Keratinocyte (primary cell): ENCODE results near the gene PPP1R37. TPM values are rescaled to one million over a fixed set of nuclear protein-coding genes. Genes with fewer than 3 reads are reported as not detected.

Source experiments
- DNase-seq: peaks from one replicate; pipeline ENCODE4 v3.0.0-alpha.2; 2011; ENCODE audit warnings: low read depth, missing footprints, low spot score
- FAIRE-seq: peaks from 2 replicates; lab custom pipeline; 2011; peaks lifted over from hg19 to GRCh38; lab: Jason Lieb, UNC
- H2AFZ ChIP-seq: 2 replicates; pipeline ENCODE4 v1.6.0; 2012; ENCODE audit warnings: low read length, control low read depth, inconsistent platforms; ENCODE audit not compliant: control insufficient read depth
- H3K27ac ChIP-seq: 2 replicates; pipeline ENCODE4 v1.5.1; 2011; ENCODE audit warnings: low read length; ENCODE audit not compliant: control insufficient read depth, insufficient read depth
- H3K27me3 ChIP-seq: 3 replicates; pipeline ENCODE4 v1.6.0; 2011; ENCODE audit warnings: low read length; ENCODE audit not compliant: control insufficient read depth, insufficient read depth; ENCODE audit errors: extremely low read depth
- H3K36me3 ChIP-seq, 2 experiments: 2 replicates in 1 of 2; 3 replicates in 1 of 2; pipeline ENCODE4 v1.5.1; 2011; ENCODE audit warnings: low read length in 2 of 2, mild to moderate bottlenecking in 1 of 2; ENCODE audit not compliant: control insufficient read depth in 2 of 2, insufficient read depth in 2 of 2; ENCODE audit errors: extremely low read depth in 1 of 2
- H3K4me1 ChIP-seq: 3 replicates; pipeline ENCODE4 v1.5.1; 2011; ENCODE audit warnings: low read length; ENCODE audit not compliant: control insufficient read depth, insufficient read depth; ENCODE audit errors: extremely low read depth
- H3K4me2 ChIP-seq: 3 replicates; pipeline ENCODE4 v1.6.0; 2011; ENCODE audit warnings: low read depth, low read length; ENCODE audit not compliant: control insufficient read depth, insufficient read depth; ENCODE audit errors: extremely low read depth
- H3K4me3 ChIP-seq, 3 experiments: fragments of 200-600 bp in 1 of 3; sonication (generic) in 1 of 3; 2 replicates in 2 of 3; 3 replicates in 1 of 3; pipeline ENCODE4 v1.5.1; 2011 to 2016; ENCODE audit warnings: low read length in 3 of 3, mild to moderate bottlenecking in 3 of 3, control low read depth in 2 of 3, inconsistent platforms in 1 of 3, low read depth in 1 of 3, mixed read lengths in 1 of 3, mixed run types in 1 of 3, moderate library complexity in 1 of 3; ENCODE audit not compliant: control insufficient read depth in 2 of 3, insufficient read depth in 2 of 3; ENCODE audit errors: extremely low read depth in 1 of 3
- H3K79me2 ChIP-seq: 2 replicates; pipeline ENCODE4 v1.6.0; 2012; ENCODE audit warnings: low read length; ENCODE audit not compliant: control insufficient read depth, insufficient read depth
- H3K9ac ChIP-seq: 3 replicates; pipeline ENCODE4 v1.6.0; 2011; ENCODE audit warnings: low read length; ENCODE audit not compliant: control insufficient read depth, insufficient read depth; ENCODE audit errors: extremely low read depth
- H3K9me1 ChIP-seq: 3 replicates; pipeline ENCODE4 v1.6.0; 2011; ENCODE audit warnings: low read length; ENCODE audit not compliant: control insufficient read depth, insufficient read depth; ENCODE audit errors: extremely low read depth
- H3K9me3 ChIP-seq: 2 replicates; pipeline ENCODE4 v1.5.1; 2012; ENCODE audit warnings: low read depth, low read length; ENCODE audit not compliant: control insufficient read depth
- H4K20me1 ChIP-seq: 3 replicates; pipeline ENCODE4 v1.6.0; 2011; ENCODE audit warnings: low read length; ENCODE audit not compliant: control insufficient read depth, insufficient read depth; ENCODE audit errors: extremely low read depth
- EZH2 ChIP-seq: IDR thresholded peaks from one replicate; pipeline ENCODE4 v1.6.1; 2012; ENCODE audit warnings: inconsistent platforms, mild to moderate bottlenecking, low read length, moderate library complexity
- dilution Hi-C: fragments of 300-500 bp; cut with MboI; formaldehyde crosslinking; loops from one replicate; pipeline ENCODE4 v1.7.0; 2020; ENCODE audit warnings: low sequenced_read_pairs; ENCODE audit not compliant: extremely low pct_ligation_motif_present
- polyA plus RNA-seq, 5 experiments: library from polyadenylated mRNA; depleted of rRNA in 3 of 5; stranded (reverse) in 3 of 5; stranded (forward) in 1 of 5; unstranded in 1 of 5; fragments of >200 nt; gene quantifications; 1 replicate in 1 of 5; 2 replicates in 3 of 5; 3 replicates in 1 of 5; pipeline versions ENCODE4 v1.2.1 to v1.2.3, GENCODE V29; 2011 to 2012; ENCODE audit warnings: missing spikeins in 2 of 5, low read depth in 1 of 5, low replicate concordance in 1 of 5
- TF ChIP-seq, protein P1 (sequence below), 3 experiments: IDR thresholded peaks in 1 of 3; conservative IDR thresholded peaks in 1 of 3; optimal IDR thresholded peaks in 1 of 3; 2 replicates in 2 of 3; 3 replicates in 1 of 3; pipeline versions ENCODE3 to v1.5.1; 2011; ENCODE audit warnings: low read length in 3 of 3, mild to moderate bottlenecking in 3 of 3, moderate library complexity in 2 of 3, control low read depth in 1 of 3, inconsistent platforms in 1 of 3; ENCODE audit not compliant: insufficient read depth in 2 of 3; ENCODE audit errors: extremely low read depth in 1 of 3

The PPP1R37 gene
- polyA plus RNA-seq, 1 donor (not counting 4 experiments of a cell fraction or from before 2014, with no cell fraction given), result 8.6 TPM

GRCh38 chr19:45178262-45179071 is 85.5 kb downstream of the PPP1R37 start, which contains the start of gene BLOC1S3:
TSS of gene BLOC1S3 (plus strand) at chr19:45178784. CDS start at chr19:45179297, 513 bp downstream.
- dilution Hi-C loops, result no loop called here

DNA sequence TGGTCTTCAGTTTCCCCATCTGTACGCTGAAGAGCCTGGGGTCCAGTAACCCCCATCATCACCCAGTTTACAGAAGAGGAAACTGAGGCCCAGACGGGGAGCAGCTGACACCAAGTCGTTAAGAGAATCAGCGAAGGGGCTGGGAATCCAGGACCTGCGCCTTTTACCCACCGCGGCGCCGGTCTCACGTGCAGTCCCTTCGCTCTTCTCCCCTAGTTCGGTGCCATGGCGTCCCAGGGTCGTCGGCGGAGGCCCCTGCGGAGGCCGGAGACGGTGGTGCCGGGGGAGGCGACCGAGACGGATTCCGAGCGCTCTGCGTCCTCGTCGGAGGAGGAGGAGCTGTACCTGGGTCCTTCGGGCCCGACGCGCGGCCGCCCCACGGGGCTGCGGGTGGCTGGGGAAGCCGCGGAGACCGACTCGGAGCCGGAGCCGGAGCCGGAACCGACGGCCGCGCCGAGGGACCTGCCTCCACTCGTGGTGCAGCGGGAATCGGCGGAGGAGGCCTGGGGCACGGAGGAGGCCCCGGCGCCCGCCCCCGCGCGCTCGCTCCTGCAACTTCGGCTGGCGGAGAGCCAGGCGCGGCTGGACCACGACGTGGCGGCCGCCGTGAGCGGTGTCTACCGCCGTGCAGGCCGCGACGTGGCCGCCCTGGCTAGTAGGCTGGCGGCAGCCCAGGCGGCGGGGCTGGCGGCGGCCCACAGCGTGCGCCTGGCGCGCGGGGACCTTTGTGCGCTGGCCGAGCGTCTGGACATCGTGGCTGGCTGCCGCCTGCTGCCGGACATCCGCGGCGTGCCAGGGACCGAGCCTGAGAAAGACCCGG is 86.3 kb downstream of the PPP1R37 start:
- H2AFZ ChIP-seq, result peak overlapping the region; percentile 99
- FAIRE-seq (no peak), DNase-seq (no peak)
- H3K4me3 ChIP-seq, result peak overlapping the region; percentile 83 to 99 (median 94)
- H3K4me1 ChIP-seq, result peaks cover 20% of the 10 kb centered on the region
- peaks cover 0 to 4% of the 10 kb centered on the region in 2 experiments for H3K36me3 ChIP-seq
- H3K27me3 ChIP-seq, result no peaks in the 10 kb centered on the region
- peak overlapping the region; percentile 95 for H3K9ac ChIP-seq
- dilution Hi-C loops, result no loop called here
- H3K79me2 ChIP-seq, result peaks cover 20% of the 10 kb centered on the region
- H3K27ac ChIP-seq, result peak overlapping the region; percentile 99
- no peaks in the 10 kb centered on the region for H4K20me1 ChIP-seq
- H3K9me1 ChIP-seq, result no peaks in the 10 kb centered on the region
- TF ChIP-seq EZH2, result no peak
- TF ChIP-seq, protein P1, sequence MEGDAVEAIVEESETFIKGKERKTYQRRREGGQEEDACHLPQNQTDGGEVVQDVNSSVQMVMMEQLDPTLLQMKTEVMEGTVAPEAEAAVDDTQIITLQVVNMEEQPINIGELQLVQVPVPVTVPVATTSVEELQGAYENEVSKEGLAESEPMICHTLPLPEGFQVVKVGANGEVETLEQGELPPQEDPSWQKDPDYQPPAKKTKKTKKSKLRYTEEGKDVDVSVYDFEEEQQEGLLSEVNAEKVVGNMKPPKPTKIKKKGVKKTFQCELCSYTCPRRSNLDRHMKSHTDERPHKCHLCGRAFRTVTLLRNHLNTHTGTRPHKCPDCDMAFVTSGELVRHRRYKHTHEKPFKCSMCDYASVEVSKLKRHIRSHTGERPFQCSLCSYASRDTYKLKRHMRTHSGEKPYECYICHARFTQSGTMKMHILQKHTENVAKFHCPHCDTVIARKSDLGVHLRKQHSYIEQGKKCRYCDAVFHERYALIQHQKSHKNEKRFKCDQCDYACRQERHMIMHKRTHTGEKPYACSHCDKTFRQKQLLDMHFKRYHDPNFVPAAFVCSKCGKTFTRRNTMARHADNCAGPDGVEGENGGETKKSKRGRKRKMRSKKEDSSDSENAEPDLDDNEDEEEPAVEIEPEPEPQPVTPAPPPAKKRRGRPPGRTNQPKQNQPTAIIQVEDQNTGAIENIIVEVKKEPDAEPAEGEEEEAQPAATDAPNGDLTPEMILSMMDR (optimal IDR thresholded peaks at IDR 0.05 in 1 of 3, IDR thresholded peaks at IDR 0.05 in 1 of 3, conservative IDR thresholded peaks at IDR 0.05 in 1 of 3; ENCODE audit: extremely low read depth in 1 of 3, insufficient read depth in 2 of 3, low read length in 3 of 3), result no peak
- peak overlapping the region; percentile 74 for H3K4me2 ChIP-seq
- no peaks in the 10 kb centered on the region for H3K9me3 ChIP-seq

More at GRCh38 chr19:45178262-45179071, 85.5 kb downstream of the PPP1R37 start, which contains the start of gene BLOC1S3:
- peak; percentile 100 for DNase-seq
- peaks cover 20% of the 10 kb centered on the region for H3K4me1 ChIP-seq
- no peaks in the 10 kb centered on the region for H4K20me1 ChIP-seq
- H3K9me3 ChIP-seq, result no peaks in the 10 kb centered on the region
- peak within 1 kb of the TSS; percentile 96 for H3K4me2 ChIP-seq
- TF ChIP-seq, protein P1 (optimal IDR thresholded peaks at IDR 0.05 in 1 of 3, IDR thresholded peaks at IDR 0.05 in 1 of 3, conservative IDR thresholded peaks at IDR 0.05 in 1 of 3; ENCODE audit: extremely low read depth in 1 of 3, insufficient read depth in 2 of 3, low read length in 3 of 3), result peak; percentile 35 to 56 (median 40)
- no peak for TF ChIP-seq EZH2
- H3K9me1 ChIP-seq, result no peaks in the 10 kb centered on the region
- peak within 1 kb of the TSS; percentile 83 to 99 (median 94) for H3K4me3 ChIP-seq
- peaks cover 20% of the 10 kb centered on the region for H3K79me2 ChIP-seq
- peak within 1 kb of the TSS; percentile 99 for H2AFZ ChIP-seq
- H3K36me3 ChIP-seq, result peaks cover 0 to 4% of the 10 kb centered on the region in 2 experiments
- peak within 1 kb of the TSS; percentile 99 for H3K27ac ChIP-seq
- peak within 1 kb of the TSS; percentile 98 for H3K9ac ChIP-seq
- peak; percentile 92 for FAIRE-seq
- no peaks in the 10 kb centered on the region for H3K27me3 ChIP-seq
